HT1080 (cell line): Measurements from ENCODE around the gene ATP6V0E2. TPM values are rescaled to one million over a fixed set of nuclear protein-coding genes. Genes with fewer than 3 reads are reported as not detected.
A peak's percentile ranks its signal among the peaks of the same experiment; 100 is the strongest.
"Not testable (repeated sequence)": the region's sequence is repeated elsewhere in the genome, so short reads cannot be mapped to it uniquely, and the experiment has no call there.

Source experiments
- DNase-seq: peaks from one replicate; pipeline ENCODE4 v3.0.0-alpha.2; 2015; ENCODE audit warnings: low read depth
- total RNA-seq: library from RNA; depleted of rRNA; stranded (reverse); fragments of >200 nt; shearing (Covaris generic); gene quantifications from 2 replicates; pipeline ENCODE4 v1.2.3, GENCODE V29; 2014

Gene ATP6V0E2
- total RNA-seq, 1 experiment from 2014 or later: 60.4 TPM

DNA sequence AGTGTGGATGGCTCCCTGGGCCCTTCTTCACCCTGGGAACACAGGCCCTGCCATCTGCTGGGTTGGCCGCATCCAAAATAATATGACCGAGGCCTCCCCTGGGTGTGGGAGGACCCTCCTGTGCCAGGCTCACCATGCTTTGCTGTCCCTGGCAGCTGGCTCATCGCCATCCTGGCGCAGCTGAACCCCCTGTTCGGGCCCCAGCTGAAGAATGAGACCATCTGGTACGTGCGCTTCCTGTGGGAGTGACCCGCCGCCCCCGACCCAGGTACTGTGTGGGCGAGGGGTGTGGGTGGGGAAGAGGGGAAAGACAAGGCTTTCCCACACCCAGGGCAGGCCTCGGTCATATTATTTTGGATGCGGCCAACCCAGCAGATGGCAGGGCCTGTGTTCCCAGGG is 4.8 kb downstream of the ATP6V0E2 start:
- DNase-seq: no peak

DNA sequence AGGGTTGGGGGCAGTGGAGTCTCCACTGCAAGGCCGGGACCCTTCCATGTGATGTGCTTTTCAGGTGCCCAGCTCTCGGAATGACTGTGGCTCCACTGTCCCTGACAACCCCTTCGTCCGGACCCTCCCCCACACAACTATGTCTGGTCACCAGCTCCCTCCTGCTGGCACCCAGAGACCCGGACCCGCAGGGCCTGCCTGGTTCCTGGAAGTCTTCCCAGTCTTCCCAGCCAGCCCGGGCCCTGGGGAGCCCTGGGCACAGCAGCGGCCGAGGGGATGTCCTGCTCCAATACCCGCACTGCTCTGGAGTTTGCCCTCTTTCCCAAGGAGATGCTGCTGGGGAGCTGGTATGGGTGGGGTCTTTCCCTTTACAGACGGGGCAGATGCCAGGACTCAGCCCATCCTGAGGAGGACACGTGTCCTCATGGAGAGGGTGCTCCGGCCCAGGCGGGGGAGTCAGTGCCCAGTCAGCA is 5.5 kb downstream of the ATP6V0E2 start:
- DNase-seq: no peak

DNA sequence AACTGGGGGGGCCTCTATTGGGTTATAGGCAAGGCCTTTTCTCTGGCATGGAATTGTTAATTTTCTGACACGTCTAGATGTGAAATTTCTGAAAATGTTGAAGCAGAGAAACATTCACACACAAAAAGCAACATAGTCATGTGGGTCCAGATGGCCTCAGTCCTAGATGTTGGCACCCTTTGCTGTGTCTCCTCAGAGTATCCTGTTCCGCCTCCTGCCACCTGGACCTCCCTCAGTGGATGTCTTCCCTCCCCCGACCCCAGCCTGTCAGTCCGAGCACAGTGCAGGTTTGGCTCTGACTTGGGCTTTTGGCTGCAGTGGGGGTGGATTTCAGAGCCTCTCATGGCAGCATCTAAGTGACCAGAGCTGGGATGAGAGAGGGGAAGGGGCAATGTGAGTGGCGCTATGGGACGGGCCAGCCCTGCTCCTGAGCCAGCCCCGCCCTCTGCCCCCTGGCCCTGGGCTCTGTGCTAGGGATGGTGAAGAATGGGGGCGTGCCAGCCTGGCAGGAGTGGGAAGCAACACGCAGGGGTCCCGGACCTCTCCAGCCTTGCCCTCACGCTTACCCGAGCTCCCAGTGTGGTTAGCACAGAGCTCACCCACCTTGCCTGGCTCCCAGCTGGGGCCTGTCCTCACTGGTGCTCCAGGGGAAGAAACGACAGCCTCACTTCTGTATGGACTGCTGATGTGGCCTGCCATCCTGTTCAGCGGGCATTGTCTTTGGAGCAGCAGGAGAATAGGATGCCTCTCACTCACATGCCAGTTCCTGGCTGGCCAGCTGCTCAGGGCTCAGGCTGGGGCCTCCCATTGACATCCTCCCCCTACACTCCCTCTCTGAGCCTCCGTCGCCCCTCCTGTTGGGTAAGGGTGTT is 6.2 kb downstream of the ATP6V0E2 start:
- DNase-seq: no peak

DNA sequence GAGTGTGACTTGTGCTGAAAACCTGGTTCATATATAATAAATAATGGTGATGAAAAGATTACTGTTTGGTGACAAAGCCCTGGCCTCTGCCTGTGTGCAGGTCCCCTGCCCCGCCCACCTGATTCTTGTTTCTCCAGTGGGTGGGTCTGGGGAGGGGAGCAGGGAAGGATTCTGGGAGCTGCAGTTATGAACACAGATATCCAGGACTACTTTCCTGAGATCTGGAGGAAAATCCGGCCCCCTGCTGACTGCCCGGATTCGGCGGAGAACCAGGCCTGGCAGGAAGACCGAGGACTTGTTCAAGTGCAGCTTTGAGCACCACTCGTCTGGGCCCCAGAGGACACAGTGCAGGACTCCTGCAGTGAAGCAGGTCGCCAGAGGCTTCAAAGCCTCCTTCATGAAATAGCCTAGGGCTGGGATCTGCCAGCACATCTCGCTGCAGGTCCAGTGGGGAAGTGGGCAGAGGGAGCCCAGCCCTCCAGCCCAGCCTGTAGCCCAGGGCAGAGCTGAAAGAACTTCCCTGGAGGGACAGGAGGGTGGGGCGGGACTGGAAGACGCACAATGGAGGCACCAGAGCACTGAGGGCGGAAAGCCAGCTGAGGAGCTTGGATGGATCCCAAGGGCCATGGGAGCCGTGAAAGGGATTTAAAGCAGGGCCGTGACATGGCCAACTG is 7.0 kb downstream of the ATP6V0E2 start:
- no peak for DNase-seq

DNA sequence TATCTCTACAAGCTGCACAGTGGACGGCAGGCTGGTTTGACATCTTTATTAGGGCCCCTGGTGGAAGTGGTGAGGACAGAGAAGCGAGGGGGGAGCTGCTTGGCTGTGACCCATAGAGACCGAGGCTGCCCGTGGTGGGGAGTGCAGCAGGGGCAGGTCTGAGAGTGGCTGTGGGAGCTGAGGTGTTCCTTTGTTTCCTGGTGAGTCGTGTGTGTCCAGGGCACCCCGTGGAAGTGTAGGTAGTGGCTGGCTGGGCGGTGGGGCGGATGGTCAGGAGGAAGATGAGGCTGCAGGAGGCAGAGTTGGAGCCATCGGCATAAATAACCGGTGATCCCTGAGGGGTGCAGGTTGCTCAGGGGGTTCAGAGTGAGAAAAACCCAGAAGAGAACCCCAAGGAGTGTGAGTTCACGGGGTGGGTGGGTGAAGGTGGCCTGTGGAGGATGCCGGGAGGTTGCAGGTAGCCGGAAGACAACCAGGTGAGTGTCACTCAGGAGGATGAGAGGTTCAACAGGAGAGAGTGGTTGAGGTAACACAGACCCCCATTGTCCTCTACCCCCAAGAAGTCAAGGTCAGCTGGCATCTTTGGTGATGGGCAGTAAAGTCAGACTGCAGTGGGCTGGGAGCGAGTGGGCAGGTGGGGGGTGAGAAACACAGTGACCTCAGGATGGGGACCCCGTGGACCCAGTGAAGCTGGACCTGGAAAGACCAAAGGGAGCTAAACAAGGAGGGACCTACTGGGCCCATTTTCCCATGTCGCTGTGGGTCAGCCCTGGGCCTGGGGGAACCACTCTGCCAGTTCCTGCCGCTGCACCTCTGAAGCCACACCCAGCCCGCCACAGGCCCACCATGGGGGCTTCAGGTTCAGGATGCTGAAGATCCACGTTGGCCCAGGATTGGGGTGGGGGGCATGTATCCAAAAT is 7.8 kb downstream of the ATP6V0E2 start:
- DNase-seq: no peak

DNA sequence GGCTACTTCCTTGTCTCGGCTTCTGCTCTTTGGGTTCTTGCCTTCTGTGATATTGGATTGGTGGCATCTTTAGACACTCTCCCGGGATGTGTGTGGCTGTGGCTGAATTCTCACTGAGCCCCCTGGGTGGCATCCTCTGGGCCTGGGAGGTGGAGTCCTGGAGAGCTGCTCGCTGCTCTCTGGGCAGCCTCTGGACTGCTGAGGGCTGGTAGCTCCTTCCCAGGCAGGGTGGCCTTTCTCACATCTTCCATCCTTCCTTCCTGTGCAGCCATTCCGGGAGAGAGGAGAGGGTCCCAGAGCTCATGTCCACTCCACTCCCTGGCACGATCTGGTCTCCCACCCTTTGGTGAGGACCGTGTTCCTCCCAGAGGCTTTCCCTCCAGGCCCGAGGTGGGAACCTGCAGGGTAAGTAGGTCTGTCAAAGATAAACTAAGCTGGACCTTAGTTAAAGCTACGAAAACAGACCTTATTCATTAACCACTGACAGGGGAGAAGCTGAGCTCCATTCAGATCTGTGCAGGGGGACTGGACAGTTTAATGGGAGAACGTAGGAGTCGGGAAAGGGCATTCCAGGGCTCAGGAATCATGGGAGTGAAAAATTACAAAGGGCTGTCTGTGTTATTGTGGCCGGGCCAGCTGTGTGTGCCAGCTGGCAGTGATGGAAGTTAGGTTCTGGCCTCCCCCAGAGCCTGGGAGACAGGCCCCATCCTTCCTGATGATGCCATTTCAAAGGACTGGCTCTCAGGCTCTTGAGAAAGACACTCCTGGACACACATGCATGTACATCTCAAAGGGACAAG is 8.7 kb downstream of the ATP6V0E2 start:
- DNase-seq: peak; percentile 27

DNA sequence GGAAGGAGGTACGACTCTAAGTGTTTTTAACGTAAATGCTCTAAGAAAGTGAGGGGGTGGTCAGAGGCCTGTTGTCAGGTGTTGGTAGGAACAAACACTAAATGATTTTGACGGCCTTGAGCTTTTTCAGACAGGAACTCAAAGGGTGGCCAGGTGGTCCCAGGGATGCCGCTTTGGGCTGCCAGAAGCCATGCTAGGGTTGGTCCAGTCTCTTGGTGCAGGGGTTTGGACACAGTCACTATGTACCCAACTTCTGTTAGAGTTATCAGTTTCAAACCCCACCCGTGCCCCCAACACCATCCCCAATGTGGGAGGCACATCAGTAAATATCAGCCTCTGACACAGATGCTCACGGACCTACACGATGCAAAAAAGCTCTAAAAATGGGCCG is 9.3 kb downstream of the ATP6V0E2 start:
- DNase-seq: no peak

DNA sequence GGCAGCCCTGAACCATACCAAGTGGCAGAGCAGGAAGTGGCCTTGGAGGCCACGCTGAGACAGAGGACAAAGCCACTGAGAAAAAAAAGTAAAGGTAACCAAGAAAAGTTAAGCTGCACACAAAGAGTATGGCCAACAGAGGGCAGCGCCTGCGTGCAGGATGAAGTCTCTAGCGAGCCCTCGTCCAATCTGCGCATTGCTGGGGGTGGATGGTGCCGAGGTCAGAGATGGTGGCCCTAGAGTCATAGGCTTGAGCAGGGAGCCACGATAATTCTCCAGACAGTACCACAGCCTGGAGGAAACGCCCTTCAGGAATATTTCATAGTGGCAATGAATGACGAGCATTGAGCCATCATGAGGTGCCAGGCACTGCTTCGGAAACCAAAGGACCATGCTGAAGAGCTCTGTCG is 9.7 kb downstream of the ATP6V0E2 start:
- peak; percentile 58 for DNase-seq

DNA sequence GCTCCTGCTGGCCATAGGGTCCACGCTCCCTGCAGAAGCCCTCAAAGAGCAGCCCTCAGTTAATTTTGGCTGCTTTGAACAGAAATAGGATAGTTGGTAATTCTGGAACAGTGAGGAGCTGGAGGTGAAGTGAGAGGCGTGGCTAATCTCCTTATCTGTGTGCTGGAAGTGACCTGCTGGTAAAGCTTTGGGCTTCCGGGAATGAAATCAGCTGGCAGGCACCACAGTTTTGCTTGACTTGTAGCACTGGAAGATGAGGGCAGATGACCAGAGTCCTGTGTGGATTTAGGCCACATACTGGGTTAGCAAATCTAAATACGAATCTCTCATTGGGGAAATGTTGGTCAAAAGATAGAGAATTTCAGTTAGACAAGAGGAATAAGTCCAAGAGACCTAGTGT is 10.2 kb downstream of the ATP6V0E2 start:
- DNase-seq: no peak

DNA sequence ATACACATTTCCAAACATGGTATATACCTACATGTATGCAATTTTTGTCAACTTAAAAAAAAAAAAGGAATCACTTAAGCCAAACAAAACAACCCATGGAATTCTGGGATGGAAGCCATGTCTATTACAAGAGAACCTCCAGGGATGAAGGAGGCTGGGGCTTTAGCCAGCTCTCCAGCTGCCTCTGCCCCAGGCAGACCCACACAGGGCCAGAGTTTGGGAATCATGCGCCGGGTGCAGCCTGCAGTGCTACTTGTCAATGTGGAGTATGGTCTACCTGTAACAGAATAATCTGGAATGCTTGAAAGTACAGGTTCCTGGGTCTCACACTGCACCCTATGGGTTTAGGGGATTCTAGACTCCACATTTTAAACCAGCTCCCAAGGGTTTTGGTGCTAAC is 10.8 kb downstream of the ATP6V0E2 start:
- no peak for DNase-seq

DNA sequence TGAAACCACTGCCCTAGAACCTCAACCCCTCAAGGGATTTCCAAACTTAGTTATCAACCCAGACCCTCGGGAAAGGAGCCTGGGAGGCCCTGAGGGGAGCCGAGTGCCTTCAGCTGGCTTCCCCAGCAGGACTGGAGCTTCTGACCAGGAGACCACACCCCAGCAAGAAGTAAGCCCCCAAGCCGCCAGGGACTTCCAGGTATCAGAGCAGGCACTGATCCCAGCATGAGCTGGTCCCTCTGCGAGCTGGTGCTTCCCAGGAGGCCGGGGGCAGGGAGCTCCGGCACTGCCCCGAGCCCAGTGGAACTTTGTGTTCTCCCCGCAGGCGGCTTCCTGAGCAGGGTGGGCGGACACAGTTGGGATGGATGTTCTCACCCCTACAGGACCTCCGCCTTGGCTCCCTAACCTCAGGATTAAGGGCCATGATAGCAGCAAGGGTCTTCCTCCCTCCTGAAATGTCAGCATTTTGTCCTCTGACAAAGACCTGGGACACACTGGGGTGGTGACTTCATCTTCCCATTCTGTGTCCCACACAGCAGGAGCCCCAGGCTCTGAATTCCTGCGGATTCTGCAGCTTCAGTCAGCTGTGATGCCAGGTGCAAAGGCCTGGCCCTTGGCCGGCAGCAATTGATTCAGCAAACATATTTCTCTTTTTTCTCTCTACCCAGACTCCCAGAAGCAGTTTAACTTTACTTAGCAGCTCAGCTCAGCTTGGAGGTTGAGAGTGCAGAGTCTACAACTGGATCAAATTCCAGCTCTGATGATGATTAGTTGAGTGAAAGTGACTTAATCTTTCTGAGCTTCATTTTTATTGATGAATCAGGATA is 11.6 kb downstream of the ATP6V0E2 start:
- no peak for DNase-seq

DNA sequence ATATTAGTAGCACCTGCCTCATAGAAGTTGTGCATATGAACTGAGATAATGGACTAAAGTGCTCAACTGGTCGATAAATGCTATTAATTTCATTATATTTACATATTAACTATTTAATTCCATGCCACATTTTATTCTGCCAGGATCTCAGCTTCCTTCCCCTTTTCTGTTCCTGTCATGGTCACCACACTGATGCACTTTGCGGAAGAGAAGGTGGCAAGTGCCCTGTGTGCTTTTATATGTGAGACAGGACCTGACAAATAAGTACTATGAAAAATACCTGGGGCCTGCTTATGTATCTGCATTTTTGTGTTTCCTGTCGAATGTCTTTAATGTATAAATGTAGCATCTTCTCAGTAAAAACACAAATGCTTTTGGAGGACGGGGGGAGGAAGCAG is 12.2 kb downstream of the ATP6V0E2 start:
- DNase-seq: no peak

DNA sequence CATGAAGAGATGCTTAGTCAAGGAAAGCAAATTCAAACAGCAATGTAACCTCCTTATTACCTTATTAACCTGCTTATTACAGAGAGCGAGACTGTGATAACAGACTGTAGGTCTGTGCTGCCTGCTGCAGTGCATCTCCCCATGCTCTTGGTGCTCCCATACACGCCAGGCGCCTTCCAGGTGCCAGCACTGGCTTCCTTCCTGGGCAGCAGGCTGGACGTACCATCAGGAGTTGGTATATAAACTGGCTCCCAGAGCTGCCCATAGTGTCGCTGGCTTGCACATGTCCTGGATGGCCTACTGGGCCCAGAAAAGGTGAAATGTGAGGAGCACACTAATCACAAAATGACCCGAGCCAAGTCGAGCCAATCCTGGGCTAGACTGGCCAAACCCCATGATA is 13.5 kb downstream of the ATP6V0E2 start:
- no peak for DNase-seq

DNA sequence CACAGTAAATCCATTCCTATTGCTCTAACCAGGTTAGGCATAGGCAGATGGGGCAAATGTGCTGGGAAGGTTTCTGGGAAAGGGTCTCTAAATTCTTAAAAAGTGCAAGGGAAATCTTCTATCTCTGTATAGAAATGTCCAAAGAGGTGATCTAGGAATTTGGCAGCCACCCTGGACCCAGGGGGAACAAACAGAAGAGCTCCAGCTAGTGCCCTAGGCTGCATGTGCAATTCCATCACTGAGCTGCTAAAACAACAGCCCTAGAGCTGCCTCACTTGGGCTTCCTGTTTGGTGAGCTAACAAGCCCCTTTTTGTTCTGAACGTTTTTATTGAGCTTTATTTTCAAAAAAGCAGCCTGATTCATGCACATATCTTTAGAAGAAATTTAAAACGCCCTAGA is 16.9 kb downstream of the ATP6V0E2 start:
- DNase-seq: not testable (repeated sequence)

DNA sequence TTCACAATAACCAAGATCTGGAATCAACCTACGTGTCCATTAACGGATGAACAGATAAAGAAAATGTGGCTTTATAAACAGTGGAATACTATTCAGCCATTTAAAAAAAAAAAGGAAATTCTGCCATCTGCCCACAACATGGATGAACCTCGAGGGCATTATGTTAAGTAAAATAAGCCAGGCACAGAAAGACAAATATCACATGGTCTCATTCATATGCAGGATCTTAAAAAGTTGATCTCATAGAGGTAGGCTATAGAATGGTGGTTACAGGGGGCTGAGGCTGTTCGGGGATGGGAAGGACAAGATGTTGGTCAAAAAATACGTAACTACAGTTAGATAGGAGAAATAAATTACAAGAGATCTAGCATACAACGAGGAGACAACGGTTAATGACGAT is 21.2 kb downstream of the ATP6V0E2 start:
- not testable (repeated sequence) for DNase-seq

DNA sequence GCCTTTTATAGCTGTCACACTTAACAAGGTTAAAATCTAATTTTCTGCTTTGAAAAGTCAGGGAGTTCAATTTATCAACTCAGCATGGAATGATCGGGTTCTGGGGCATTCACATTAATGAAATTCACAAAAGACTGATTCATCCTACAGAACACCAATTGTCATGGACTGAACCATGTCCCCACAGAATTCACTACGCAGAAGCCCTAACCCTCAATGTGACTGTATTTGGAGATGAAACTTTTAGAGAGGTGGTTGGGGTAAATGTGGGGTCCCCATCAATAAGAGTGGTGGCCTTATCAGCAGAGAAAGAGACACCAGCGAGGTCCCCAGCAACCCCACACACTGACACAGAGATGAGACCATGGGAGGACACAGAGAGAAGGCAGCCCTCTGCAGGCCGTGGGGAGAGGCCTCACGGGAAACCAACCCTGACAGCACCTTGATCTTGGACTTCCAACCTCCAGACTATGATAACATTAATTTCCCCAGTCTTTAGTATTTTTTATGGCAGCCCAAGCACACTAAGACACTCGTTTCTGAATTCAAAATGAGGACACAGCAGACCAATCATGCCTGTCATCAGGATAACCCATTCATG is 34.1 kb downstream of the ATP6V0E2 start:
- not testable (repeated sequence) for DNase-seq

DNA sequence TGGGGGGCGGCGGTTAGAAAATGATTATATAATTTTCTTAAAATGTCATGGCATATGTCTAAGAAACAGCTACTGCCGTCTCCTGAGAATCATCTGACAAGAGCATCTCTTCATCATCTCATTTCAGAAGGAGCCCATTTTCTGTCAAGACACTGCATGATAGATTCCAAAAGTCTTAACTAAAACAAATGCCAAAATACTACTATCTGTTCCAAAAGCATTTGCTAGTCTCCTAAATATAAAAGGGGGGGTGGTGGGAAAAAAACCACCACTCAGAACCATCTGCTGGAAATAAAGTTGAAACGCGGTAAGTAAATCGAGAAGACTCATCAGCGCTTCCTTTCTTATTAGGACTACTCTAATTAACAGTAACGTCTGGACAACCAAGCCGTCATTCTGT is 36.5 kb downstream of the ATP6V0E2 start:
- DNase-seq: not testable (repeated sequence)

DNA sequence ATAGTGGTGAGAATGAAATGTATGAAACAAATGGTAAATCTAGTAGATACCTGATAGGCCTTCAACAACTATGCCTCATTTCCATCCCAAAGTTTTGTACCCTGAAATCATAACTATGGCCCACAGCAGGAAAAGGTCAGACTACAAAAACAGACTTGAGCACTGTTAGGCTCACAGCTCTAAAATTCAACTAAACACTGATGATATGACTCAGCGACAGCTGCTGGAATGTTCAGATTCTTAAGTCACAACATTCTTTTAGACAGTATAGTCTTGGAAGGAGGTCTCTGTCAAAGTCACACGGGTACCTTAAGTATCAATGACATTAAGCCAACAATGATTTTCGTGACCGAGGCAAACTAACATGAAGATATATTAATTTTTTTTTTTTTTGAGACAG is 38.4 kb downstream of the ATP6V0E2 start:
- not testable (repeated sequence) for DNase-seq

DNA sequence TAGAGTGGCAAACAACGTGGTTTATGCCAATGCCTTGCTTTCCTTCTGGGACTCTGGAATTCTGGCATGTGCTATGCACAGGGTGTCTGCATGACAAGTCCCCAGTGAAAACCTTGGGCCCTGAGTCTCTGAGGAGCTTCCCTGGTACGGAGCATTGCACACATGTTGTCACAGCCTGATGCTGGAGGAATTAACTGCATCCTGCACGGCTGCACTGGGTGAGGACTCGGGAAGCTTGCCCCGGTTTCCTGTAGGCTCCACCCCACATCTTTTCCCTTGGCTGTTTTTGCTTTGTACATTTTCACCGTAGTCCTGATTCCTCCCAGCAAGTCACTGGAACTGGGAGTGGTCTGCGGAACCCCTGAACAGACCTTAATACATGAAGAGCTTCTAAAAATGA is 52.6 kb downstream of the ATP6V0E2 start:
- not testable (repeated sequence) for DNase-seq
